ENCODE results near the gene BACE2.
"Not testable (repeated sequence)": the region's sequence is repeated elsewhere in the genome, so short reads cannot be mapped to it uniquely, and the experiment has no call there.

BACE2 gene

DNA sequence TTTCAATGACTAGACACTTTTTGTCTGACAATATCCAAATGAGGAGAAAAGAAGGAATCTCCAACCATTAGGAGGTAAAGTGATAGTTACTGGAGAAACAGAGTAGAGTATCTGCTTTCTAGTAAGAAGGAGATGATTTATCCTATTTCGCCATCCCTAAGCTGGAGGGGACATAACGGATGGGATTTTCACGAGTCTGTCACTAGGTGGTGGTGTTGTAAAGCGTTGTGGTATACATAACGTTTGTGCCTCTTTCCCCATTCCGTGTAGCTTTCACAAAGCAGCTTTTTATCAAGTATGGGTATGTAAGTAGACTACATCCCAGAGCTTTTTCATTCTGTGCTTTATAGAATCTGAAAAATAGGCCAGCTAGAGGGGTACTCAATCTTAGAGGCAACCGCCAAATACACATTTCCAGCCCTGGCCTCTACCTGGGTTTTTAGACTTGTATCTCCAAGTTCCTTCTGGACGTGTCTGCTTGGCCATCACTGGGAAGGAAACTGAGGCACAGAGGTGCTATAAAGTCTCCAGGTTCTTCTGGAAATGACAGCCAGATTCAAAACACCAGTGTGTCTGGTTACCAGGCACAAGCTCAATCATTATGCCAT, 115.4 kb downstream of the BACE2 start:
- peak; percentile 66 to 90 for DNase-seq

DNA sequence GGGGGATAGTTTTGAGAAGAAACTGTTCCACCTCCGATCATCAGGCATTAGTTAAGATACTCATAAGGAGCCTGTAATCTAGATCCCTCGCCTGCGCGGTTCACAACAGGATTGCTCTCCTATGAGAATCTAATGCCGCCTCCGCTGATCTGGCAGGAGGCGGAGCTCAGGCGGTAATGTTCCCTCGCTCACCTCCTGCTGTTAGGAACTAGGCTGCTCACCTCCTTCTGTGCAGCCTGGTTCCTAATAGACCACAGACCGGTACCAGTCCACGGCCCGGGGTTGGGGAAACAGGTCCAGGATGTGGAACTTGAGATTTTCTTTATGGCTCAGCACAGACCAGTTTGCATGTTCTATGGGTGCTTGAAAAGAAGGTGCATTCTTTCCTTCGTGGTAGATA, 121.5 kb downstream of the BACE2 start:
- DNase-seq, result no peak

DNA sequence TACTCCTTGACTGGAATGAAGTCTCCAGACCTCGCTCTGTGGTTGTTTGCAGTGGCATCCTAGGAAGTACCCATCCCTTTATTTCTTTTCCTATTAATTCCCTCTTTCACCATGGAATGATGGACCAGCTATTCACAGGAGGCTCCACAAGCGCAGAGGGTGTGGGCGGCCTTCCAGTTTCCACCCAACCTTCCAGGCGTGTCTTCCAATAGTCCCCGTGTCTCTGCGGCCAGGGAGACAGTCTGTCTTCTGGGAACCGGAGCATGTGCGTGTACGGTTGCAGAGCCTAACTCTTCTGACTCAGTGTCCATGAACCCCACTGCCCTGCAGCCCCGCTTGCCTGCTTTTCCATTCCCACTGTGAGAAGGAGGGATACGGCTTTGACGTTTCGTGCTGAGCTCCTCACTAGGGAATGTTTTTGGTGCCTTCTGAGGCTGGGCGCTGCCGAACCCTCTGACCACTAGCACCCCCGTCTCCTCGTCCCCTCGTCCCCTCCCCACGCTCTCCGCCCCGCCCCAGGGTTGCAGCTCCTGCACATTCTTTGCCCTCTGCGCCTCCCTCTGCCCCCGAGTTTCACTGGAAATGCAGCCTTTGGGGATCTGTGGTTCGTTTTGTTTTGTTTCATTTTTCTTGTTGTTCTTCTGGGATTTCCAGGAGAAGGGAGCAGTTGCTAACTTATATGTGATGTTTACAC, 122.3 kb downstream of the BACE2 start:
- no peak for DNase-seq

DNA sequence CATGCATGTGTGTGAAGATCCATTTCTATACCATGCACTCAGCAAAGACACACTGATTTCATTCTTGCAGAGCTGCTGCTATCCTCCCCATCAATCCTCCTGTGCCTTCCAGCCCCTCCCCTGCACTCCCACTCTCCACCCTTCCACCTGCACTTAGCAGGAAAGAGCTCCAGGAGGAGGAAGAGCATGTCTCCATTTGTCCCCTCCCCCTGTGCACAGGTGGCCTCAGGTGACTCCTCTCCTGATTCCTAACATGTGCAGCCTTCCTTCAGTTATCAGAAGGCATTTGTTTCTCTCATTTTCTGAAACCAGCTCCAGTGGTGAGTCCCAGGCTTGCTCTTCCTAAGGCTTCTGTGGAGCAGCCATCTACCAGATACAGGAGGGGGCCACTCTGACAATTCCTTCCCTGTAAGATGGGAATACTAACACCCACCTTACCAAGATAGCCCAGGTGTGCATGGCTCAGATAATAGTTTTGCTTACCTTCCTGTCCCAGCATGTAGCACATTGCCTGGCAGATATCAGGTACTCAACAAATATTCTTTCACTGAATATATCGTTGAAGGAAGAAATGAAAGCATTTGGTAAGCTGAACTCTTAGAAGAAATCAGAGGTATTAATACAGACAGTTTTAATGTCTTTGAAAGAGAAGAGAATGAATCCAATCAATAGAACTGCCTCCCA, 126.7 kb downstream of the BACE2 start:
- DNase-seq, result no peak

DNA sequence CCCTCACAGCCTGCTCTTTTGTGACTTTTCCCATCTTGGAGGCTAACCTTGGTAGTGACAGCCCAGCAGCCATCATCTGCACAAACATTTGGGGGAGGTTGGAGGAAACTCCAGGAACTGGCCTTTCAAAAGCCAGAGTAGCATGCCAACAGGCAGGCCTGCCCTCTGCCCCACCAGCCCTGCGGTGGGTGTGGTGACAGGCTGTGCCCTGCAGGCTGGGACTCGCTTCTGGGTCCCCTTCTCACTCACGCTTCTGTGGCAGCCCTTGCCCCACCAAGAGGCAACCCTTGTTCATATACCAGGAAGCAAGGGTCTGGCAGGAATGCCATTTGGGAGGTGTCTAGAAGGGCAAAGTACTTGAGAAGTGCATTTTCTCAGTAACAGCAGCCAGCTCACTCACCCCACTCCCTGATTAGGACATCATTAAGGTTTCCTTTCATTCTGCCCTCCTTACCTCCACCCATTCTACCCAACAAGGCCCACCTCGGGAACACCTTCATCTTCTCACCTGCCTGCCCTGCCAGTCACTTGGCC, 127.8 kb downstream of the BACE2 start:
- DNase-seq, result no peak

DNA sequence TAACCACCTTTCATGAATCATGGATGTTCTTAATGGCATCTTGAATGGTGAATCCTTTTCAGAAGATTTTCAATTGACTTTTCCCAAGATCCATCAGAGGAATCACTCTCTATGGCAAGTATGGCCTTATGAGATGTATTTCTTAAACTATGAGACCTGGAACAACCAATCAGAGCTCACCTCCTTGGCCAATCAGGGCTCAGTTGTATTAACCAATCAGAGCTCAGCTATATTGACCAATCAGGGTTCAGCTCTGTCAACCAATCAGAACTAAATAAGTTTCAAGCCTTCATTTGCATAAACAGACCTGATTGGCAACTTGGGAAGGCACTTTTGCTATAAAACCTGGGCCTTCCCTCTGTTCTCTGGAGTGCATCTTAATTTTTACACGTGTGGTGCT, 135.0 kb downstream of the BACE2 start:
- DNase-seq, result no peak

DNA sequence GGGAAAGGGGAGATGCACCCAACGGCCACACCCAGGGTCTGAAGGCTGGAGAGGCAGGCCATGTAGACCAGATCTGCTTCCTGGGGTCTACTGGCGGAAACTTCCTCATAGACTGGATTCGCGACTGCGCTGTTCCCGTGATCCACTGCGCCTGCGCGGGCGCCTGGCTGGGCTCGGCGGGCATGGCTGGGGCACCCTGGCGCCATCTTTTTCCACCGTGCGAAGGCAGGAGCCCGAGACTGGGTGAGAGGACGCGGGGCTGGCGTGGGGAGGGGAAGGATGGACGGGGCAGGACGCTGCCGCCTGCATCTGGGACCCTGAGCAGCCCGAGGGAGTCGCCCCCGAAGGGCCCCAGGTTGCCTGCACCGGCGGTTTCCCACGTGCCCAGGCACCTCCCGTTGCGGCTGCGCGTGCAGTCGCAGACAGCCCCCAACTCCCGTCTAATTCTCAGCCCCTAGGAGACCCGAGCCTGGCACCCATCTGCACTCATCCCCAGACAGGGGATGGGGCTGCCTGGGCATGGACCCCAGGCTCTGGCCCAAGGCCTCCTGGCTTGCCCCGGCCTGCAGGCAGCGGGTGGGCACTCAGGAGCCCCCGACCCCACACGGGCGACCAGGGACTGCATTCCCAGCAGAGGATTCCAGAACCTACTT, 136.2 kb downstream of the BACE2 start:
- no peak for DNase-seq

DNA sequence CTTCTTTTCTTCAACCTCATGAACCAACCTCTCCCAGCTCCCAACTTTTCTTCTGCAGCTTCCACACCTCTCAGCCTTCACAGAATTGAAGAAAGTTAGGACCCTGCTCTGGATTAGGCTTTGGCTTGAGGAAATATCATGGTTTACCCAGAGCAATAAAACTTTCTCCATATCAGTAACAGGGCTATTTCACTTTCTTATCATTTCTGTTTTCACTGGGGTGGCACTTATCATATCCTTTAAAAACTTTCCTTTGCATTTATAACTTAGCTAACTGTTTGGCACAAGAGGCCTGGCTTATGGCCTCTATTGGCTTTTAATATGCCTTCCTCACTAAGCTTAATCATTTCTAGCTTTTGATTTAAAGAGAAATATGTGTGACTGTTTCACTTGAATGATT, 139.3 kb downstream of the BACE2 start:
- no peak for DNase-seq

DNA sequence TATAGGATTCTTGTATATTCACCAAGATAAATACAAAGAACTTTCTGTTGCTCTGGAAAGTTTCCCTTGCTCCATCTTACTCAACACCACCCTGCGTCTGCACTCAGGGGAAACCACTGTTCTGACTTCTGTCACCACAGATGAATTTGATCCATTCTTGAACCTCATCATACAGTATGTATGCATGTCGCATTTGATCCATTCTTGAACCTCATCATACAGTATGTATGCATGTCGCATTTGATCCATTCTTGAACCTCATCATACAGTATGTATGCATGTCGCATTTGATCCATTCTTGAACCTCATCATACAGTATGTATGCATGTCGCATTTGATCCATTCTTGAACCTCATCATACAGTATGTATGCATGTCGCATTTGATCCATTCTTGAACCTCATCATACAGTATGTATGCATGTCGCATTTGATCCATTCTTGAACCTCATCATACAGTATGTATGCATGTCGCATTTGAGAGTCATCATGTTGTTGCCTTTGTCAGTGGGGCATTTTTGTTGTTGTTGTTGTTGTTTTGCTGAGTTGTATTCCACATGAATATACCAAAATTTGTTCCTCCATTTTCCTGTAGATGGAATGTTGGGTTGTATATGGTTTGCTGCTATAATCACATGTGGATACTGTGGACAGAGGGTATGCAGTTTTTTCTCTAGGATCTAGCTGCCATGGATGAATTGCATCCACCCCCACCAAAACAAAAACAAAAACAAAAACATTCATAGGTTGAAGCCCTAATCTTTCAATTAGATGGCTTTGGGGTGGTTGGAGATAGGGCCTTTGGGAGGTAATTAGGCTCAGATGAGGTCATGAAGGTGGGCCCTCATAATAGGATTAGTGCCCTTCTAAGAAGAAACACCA, 145.6 kb downstream of the BACE2 start:
- DNase-seq, result not testable (repeated sequence)

DNA sequence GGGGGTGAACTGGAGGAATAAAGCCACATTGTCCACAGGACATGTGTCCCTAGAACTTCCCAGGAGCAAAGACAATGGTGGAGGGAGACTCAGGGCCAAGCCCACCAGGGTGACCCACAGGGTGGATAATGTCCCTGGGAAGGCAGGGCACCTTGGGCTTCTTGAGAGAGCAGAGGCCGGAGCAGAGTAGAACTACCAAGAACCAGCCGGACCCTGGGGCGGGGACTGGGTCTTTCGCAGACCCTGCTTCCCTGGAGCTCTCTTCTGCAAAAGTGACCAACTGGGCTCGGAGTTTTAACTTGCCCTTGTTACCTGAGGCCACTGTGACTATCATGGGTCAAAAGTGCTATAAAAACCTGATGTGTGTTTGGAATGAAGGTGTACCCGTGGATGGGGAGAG, 147.8 kb downstream of the BACE2 start:
- DNase-seq, result no peak

DNA sequence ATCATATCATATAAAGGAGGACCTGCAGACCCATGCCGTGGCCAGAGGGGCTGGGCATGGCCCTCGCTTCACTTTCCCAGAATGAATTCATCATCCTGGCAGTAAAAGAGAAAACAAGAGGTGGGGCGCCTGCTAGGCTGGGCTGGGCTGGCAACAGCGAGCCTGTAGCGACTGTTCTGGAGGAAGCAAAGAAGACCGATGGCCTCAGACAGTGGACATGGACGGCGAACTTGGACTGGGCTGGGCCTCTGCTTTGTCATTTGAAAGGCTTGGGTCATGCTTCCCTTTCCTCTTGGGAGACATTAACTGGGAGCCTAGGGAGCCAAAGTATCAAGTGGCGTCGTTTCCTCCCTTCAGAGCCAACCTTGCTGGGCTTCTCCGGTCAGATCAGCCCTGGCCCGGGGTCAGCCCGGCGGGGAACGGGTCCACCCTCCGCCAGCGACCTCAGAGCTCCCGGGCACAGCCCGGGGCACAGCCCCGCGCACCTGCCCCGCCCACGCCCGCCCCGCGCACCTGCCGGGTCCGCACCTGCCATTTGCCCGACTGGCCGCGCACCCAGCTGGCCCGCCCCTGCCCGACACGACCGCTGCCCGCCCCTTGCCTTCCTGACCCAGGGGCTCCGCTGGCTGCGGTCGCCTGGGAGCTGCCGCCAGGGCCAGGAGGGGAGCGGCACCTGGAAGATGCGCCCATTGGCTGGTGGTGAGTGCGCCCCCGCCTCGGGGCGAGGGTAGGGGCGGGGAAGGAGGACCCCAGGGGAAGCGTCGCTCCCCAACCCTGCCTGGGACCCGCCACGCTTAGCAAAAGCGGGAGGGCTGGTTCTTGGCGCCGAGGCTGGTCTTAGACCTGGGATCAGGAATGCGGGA, 148.5 kb downstream of the BACE2 start, which contains the start of gene FAM3B:
FAM3B (plus strand) TSS at position 602 of the 863 bp plus-strand sequence; CDS start at position 681, 79 bp downstream.
- no peak for DNase-seq

DNA sequence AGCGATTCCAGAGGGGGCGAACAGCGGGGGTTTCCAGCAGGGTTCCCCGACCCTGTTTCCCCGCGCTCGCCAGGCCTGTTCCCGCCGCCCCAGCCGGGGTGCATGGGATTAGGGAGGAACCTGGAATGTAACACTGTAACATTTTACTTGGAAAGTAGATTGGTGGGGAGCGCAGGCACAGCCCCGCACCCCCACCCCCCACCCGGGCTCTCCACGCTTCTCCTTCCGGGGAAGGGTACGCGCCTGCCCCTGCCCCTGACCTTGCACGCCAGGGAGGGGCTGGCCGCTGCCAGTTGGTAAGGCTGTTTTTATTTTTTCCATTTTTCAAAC, 149.1 kb downstream of the BACE2 start:
- DNase-seq, result no peak

DNA sequence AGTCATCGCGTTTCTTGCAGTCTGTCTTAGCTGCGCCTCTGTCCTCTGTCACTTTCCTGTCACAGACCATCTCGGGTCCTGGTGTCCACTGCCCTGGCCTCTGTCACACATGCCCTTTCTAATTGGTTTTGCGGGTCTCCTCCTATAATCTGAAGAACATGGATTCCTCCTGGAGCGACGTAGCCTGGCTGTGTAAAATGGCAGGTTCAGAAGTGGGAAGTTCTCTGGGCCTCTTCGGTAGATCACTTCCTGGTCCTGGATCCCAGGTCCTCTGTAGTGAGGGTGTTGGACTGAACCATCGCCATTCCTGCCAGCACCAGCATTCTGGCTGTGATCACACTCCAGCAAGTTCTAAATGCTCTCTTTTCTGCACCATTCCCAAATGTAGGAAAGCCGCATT, 149.5 kb downstream of the BACE2 start:
- DNase-seq, result no peak

DNA sequence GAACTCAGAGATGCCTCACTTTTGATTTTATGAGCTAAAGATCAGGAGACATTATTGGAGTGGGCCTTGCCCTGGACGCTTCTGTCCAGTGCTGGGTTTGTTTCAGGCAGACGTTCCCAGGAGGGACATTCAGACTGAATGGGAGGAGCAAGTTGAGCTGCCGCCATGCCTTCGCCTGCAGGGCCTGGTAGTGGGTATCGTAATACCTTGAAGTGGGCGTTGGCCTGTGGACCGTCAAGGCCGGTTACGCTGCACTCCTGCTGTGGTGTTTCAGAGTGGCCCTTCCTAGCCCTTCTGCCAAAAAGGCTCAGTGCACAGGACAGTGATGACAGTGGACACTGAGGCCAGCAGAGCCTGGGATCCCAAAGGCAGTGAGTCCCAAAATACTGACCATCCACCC, 150.3 kb downstream of the BACE2 start:
- DNase-seq, result no peak

DNA sequence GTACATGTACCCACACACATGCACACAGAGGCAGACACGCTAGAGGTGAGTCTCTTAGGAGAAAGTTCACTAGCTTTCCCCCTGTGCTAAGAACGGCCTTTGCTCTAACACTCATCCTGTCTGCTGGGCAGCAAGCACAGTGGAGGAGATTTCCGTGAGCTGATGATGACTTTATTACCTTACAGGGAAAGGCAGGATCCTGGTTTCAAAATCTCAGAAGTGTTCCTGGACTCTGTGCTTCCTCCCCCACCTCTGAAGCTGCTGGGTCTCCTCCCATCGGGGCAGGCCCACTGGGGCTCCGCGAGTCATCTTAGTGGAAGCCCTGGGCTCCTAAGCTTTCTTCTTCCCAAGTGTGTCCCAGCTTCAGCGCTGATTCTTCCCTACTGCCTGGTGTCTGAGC, 151.3 kb downstream of the BACE2 start:
- DNase-seq, result no peak

DNA sequence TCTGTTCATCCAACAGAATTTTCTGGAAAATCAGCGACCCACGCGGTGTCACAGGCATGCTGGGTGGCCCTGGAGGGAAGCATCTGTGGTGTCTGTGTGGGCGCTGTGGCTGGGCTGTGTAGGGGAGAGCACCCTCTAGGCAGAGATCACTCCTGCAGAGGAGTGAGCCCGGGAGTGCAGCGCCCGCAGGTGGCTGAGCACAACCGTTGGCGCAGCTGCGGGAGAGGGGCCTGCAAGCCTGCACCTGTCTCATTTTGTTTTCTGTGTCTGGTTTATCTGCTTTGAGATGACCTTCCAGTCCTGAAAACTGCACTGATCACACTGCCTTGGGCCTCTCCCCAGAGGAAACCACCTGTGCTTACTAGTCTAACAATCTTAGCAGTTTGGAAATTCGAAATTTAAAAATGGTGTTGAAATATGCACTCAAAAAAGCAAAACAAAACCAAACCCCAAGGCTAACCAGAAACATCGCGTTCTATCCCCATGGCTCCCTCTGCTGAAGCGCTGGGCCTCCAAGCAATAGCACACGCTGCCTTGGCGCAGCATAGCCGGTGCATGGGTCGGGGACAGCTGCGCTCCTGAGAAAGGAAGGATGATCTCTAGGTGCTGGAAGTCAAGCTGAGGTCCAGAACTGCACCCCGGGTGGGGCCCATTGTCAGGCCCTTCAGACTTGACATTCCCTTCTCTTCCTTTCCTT, 153.4 kb downstream of the BACE2 start:
- DNase-seq, result no peak

DNA sequence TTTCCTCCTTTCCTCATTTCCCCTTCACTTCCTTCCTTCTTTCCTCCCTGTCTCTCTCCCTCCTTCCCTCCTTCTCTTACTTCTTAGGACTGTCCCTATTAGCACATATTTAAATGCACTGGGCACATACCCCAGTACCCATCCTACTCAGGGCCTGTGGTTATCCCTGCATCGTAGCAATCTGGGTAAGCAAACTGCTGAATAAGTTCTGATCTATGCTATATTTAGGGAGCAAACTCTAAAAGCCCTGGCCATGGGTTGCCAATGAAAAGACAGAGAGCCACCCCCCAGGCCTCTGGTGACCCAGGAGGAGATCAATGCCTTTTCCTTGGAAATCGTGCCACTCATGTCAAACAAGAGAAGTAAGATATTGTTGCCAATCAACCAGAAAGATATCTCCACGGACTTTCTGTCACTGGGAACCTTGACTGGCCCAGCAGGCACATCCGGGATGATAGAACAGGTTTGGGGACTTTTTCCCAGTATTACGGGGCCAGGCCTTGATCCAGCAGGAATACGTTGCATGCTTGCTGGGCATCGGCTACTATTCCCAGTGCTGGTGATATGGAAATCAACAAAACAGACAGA, 154.0 kb downstream of the BACE2 start:
- DNase-seq, result no peak

DNA sequence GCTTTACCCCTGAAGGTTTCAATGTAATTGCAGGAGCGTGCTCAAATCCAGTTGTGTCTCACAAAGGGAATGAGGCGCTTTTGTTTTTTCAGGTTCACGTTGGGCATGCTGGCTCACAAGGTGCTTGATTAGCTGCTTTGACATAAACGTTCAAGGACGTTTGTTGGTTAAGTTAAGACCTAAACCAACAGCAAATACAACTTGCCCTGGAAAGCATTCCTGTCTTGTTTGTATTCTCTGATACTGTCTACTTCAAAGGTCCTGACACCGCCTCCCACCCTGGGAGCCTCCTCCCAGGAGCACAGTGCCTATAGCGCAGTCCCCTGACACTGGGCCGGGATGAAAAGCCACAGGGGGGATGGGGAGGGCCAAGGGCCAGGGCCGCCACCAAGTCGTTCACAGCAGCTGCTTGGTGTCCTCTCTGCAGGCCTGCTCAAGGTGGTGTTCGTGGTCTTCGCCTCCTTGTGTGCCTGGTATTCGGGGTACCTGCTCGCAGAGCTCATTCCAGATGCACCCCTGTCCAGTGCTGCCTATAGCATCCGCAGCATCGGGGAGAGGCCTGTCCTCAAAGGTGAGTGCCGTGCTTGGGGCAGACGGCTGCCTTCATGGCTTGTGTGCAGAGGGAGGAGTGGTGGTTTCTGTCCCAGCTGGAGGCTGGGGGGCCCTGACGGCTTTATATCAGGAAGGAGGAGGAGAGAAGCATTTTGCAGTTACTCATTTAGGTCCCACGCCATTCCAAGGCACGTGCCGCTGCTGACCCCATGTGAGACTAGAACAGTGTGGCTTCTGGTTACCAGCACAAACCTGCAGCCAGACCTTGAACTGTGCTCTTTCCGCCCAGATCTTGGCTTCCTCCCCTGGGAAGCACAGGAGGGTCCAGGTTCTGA, 154.8 kb downstream of the BACE2 start:
- no peak for DNase-seq

DNA sequence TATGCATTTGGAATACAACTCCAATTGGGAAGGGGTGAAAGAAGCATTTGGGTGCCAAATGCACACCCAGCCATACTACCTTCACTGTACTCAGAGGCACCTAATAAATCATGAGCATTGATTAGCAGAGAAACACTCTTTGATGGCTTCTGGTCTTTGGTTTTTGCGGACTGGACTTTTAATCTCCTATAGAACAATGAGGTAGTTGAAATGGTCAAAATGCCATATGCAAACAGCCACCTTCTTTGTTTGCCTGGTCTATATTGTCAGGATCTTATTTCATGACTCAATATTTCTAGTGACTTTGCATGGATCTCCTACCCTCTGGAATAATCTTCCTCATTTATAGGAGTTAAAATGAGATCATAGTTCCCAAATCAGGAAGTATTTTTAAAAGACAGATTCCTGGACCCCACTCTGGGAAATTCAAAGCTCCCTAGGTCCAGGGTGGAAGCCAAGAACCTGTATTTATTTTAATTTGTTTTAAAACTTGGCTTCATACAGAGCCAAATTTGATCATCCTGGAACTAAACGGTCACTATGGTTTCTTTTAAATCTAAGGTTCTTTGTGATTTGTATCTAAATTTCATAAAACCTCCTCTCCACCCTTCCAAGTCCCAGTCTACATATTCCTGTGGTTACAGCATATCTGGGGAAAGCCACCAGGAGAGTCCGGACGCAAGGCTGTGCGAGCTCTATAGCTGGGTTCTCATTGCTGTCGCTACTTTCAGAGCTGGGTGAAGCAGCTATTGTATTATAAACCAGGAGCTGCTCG, 157.4 kb downstream of the BACE2 start:
- no peak for DNase-seq

Measured in inflammatory macrophage treated with lipopolysaccharide for 1 hour (primary cell).